Left colon (tissue), 2 donors: ENCODE results near the gene YIPF1. TPM values are rescaled to one million over a fixed set of nuclear protein-coding genes. Genes with fewer than 3 reads are reported as not detected.
A peak's percentile ranks its signal among the peaks of the same experiment; 100 is the strongest.
"Not testable (repeated sequence)": the region's sequence is repeated elsewhere in the genome, so short reads cannot be mapped to it uniquely, and the experiment has no call there.

Source experiments
- ATAC-seq: fragments of 200-7000 bp; cut with Tn5 transposase; one replicate; pipeline ENCODE4 v1.9.1; 2020; ENCODE audit warnings: mild to moderate bottlenecking, moderate library complexity
- DNase-seq, 2 donors: peaks; one replicate each; pipeline ENCODE4 v3.0.0-alpha.2; 2020
- intact Hi-C, 2 donors: fragments of 100-400 bp; cut with DNase I in 1 of 2; cut with micrococcal nuclease in 1 of 2; formaldehyde crosslinking; loops; one replicate each; pipeline versions ENCODE4 v1.11.2 to v1.14.0; 2022; cut with DNase I, micrococcal nuclease
- total RNA-seq, 2 donors: library from RNA; stranded (reverse); fragmentation: NEBNext Ultra II Directional; extraction: Animal tissue kit (Norgen Biotek cat#: 25700); gene quantifications; one replicate each; pipeline ENCODE4 v1.2.1, GENCODE V29; 2021
- donor health status: DM: no; HTN: no; CAD: no.
- donor health status: DM: yes; HTN: yes; CAD: no.

Gene YIPF1
- total RNA-seq, 2 donors from 2014 or later, result 28.7 to 35.2 TPM

DNA sequence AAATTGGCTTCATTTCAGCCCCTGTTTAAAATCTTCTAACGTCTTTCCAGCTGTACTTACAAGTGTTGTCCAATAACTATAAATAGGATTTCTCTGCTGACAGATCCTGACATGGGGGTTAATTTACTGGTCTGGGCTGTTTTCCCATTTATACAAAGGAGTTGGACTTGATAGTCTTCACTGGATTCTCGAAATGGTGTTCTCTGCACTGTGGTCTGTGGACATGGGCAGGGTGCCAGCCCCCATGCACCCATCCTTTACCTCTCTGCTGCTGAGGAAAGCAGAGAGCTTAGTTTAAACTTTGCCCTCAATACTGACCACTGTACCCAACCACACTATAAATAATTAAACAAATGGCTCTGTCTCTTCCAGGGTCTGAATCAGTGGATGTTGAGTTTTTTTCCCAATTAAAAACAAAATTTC, 9.6 kb upstream of the YIPF1 start:
- intact Hi-C loops, result no loop called here
- DNase-seq (peak in 1 of 2 donors; percentile 54), ATAC-seq (peak; percentile 56)

DNA sequence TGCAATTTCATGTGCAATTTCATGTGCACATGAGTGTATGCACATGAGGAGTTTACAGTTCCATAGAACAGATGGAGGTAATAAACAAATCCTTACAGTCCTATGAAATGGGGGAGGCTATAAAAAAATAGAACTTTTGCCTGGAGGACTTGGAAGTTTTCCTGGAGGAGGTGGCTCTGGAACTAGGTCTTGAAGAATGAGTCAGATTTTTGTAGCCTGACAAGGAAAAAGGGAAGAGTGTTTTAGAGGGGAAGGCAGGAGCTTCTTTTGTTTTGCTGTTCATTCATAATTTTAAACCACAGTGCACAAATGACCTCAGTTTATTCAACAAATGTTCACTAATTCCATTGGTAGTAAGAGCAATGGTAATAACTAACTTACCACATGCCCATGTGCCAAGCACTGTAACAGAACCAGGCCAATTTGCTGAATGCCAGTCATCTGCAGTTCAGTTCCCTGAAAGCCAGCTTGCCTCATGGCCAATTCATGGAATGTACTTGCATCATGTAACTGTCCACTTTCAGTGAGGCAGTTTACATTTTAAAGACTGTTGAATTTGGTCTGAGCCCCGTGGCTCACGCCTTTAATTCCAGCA, 7.1 kb upstream of the YIPF1 start:
- peak; percentile 86 for ATAC-seq
- intact Hi-C loops, result no loop called here
- no peak for DNase-seq

DNA sequence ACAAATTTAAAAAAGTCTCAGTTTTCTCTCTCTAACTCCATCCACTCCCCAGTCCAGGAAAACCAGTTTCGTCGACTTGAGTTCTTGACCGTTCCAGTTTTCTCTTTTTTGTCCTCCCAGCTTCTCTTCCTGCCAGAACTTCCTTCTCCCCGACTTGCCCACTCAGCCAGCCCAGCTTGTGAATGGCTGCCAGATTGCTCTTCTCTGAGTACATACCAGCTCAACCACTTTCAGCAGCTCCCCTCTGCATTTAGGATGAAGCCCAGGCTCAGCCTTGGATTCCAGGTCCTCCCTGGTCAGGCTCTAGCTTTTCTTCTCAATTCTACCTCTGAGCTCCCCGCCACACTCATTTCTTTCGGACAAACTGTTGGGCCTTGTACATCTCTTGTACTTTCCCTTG, 5.8 kb upstream of the YIPF1 start:
- intact Hi-C loops, result no loop called here
- DNase-seq (no peak), ATAC-seq (no peak)

DNA sequence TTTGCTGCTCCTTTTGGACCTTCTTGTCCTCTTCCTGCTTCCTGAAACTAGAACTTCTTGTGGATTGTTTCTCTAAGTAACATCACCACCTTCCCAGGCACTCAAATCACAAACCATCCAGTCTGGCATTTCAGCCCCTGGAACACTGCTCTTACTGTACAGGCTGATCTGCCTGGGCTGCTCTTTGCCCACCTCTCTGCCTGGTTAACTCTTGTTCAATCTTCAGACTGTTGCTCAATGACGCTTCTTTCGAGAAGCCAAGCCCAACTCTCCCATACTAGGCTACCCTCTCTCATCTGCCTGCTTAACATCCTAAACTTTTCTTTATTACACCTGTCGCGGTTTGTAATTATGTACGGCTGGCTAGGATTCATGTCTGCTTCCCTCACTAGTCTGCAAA, 5.0 kb upstream of the YIPF1 start:
- DNase-seq (no peak), ATAC-seq (no peak)
- intact Hi-C loops, result no loop called here

GRCh38 chr1:53893999-53894636, 4.5 kb upstream of the YIPF1 start, which contains the start of gene DIO1:
Gene DIO1 (plus strand): TSS chr1:53894187. CDS start chr1:53894211, 24 bp downstream.
- ATAC-seq (peak; percentile 20), DNase-seq (no peak)
- intact Hi-C loops, result no loop called here

- ATAC-seq, result no peak
- peak in 1 of 2 donors; percentile 31 for DNase-seq
- intact Hi-C loops, result no loop called here
Observed at GRCh38 chr1:53892911-53893310, 3.3 kb upstream of the YIPF1 start.

GRCh38 chr1:53891678-53892077, 2.1 kb upstream of the YIPF1 start:
- DNase-seq (no peak), ATAC-seq (no peak)
- intact Hi-C loops, result no loop called here

DNA sequence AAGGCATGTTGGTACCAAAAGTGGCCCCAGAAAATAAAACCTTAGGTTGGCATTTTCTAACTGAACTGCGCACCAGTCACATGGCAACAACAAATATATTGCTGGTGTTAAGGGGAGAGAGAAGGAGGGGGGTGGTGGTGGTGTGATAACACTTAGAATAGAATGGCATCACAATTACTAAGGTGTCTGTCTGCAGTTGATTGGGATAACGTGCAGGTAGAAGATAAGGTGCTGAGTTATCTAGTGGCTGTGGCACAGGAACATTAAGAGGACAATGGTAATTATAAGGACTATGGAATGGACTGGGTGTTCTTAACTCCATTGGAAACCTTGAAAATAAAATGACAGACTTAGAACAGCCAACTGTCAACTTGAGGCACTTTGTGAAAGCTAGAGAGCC, 1.4 kb upstream of the YIPF1 start:
- ATAC-seq (no peak), DNase-seq (no peak)
- intact Hi-C loops, result no loop called here

DNA sequence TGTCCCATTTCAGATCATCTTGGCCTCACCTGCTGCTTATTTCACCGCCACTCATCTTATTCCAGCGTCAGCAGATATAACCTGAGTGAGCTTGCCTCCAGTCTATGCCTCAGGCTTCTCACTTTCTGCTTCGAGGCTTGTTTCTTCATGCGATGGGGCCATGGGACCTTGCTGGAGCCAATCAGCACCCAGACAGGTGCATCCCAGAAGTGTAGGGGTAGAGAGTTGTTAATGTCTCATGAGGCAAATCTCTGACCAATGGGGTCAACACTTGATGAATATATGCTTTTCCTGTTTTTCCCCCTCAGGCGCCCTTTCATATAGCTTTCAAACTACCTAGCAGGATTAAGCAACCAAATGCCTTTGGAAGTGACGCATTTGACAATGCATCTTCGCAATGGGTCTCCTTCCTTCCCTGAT, 935 bp upstream of the YIPF1 start:
- no peak for DNase-seq
- intact Hi-C loops, result no loop called here
- ATAC-seq, result no peak

DNA sequence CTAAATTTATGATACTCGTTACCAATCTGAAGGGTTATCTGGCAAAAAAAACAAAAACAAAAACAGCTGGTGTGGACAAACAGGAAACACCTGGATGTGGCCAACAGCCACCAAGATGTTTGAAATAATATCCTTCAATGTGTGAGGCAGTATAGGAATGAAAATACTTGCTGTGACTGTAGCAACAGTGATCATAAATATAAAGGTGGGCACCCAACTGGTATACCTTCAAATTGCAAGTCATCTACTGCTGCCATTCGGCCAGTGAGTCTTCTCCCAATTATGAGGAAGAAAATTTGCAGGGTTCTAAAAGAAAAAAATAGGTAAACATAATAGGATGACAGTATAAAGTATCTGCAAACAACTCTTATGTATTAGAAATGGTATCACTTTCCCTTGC, 916 bp downstream of the YIPF1 start:
- ATAC-seq (no peak), DNase-seq (no peak)
- intact Hi-C loops, result no loop called here

DNA sequence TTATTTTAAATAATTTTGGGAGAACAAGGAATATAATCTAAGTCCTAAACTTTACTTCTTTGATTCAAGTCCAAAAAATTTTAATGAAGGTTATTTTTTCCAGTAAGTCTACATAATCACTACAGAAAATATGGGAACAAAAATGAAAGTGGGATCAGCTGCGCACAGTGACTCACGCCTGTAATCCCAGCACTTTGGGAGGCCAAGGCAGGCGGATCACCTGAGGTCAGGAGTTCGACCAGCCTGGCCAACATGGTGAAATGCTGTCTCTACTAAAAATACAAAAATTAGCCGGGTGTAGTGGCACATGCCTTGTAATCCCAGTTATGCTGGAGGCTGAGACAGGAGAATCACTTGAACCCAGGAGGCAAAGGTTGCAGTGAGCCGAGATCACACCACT, 6.0 kb downstream of the YIPF1 start:
- ATAC-seq, DNase-seq, intact Hi-C loops: not testable (repeated sequence)

DNA sequence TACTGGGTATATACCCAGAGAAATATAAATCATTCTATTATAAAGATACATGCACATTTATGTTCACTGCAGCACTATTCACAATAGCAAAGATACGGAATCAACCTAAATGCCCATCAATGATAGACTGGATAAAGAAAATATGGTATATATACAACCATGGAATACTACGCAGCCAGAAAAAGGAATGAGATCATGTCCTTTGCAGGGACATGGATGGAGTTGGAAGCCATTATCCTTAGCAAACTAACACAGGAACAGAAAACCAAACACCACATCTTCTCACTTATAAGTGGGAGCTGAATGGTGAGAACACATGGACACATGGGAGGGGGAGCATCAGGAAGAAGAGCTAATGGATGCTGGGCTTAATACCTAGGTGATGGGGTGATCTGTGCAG, 7.7 kb downstream of the YIPF1 start:
- intact Hi-C loops, ATAC-seq, DNase-seq: not testable (repeated sequence)

GRCh38 chr1:53878492-53879105, 11.0 kb downstream of the YIPF1 start:
- peak; percentile 42 for ATAC-seq
- intact Hi-C loops, result no loop called here

DNA sequence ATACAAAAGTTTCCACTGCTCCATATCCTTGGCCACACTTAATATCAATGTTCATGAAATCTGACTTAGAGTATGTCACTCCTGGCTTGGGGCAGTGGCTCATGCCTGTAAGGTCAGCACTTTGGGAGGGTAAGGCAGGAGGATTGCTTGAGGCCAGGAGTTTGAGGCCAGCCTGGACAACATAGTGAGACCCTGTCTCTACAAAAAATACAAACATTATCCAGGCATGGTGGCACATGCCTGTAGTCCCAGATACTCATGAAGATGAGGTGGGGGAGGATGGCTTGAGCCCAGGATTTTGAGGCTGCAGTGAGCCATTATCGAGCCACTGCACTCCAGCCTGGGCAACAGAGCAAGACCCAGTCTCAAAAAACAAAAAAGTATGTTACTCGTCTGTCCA, 14.4 kb downstream of the YIPF1 start:
- DNase-seq, ATAC-seq, intact Hi-C loops: not testable (repeated sequence)

More at GRCh38 chr1:53878492-53879105, 11.0 kb downstream of the YIPF1 start:
- DNase-seq, result no peak

DNA sequence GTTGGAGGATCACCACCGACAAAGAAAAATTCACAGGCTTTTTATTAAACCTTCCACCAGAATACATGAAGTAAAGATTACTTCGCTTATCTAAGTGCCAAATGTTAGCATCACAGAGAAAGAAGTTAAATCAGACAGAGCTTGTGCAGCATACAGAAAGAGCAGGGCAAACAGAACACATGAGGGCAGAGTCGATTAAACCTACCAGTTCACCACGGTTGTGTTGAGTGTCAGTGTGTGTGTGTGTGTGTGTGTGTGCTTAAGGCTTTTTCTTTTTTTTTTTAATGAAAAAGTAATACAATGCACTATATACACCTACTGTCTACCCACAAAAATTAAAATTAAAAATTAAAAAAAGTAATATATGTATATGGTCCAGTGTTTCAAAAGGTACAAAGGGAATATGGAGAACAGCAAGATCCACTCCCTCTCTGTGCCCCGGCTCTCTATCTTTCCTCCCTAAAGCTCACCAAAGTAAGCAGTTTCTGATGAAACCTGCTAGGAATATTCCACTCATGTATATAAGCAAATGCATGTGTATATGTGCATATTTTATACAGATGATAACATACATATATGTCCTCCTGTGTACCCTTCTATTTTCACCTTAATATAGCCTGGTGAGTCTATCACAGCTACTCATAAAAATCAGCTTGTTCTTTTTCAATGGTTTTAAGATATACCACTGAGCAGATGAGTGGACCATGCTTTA, 17.7 kb downstream of the YIPF1 start:
- DNase-seq, result no peak

GRCh38 chr1:53871221-53871620, 18.4 kb downstream of the YIPF1 start:
- DNase-seq (no peak), ATAC-seq (no peak)
- intact Hi-C loops, result loop anchor here in 1 of 2 donors (5.0 kb wide), 1 partner anchor 91 kb away; no protein-coding TSS in a partner anchor

More for the DNA sequence above, 17.7 kb downstream of the YIPF1 start:
- intact Hi-C loops, result loop anchor here in 1 of 2 donors (5.0 kb wide), 1 partner anchor 90 kb away; no protein-coding TSS in a partner anchor
- ATAC-seq, result no peak

DNA sequence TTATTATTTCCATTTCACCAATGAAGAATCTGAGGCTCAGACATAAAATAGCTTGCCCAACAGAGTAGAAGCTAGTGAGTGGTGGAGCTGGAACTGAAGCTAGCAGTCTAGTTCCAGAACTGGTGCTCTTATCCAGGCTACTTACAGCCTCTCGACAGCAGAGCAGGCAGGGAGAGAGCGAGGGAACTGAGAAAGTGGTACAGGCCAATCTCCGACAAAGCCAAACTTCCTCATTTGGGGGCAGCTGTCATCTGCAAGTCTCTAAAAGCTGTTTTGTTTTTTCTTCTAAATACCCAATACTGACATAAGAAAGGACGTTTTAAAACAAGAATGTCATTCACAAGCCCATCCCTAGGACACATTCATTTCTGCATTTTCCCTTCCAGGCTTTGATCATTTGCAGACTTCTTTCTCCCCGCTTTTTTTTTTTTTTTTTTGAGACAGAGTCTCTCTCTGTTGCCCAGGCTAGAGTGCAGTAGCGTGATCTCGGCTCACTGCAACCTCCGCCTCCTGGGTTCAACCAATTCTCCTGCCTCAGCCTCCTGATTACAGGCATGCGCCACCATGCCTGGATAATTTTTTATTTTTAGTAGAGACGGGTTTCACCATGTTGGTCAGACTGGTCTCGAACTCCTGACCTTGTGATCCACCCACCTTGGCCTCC, 20.0 kb downstream of the YIPF1 start:
- ATAC-seq (no peak), DNase-seq (no peak)
- intact Hi-C loops, result loop anchor here in 1 of 2 donors (5.0 kb wide), 1 partner anchor 93 kb away; no protein-coding TSS in a partner anchor

DNA sequence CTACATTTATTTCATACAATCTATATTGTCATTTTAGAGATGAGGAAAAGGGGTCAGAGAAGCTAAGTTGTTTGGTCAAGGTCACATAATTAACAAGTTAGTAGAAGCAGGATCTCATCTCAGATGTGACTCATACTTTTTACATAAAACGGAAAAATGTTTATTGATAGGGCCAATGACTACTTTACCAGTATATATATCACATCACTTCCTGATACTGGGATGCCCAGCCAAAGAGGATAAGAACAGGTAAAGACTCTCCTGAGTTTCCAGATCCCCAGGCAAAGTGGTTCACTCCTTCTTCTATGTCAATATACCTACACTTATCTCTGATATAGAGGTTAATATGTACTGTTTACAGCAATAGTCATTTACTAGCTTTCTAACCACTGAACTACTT, 21.0 kb downstream of the YIPF1 start:
- ATAC-seq (peak; percentile 89), DNase-seq (no peak)
- intact Hi-C loops, result no loop called here

DNA sequence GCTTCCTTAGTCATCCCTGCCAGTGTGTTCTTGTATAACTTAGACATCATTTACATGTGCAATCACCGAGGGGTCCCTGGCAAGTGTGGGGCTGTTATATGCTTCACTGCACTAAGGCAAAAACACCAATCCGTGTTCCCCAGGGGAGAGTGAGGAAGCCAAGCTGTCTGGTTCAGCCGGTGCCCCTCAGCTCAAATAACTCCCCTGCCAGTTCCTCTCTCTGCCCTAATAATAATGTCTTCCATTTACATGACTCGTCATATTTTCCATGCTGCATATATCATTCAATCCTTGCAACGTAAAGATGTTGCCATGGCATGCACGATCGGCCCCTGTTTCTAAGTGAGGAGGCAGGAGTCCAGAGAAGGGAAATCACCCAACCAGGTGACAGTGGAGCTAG, 27.1 kb downstream of the YIPF1 start:
- no peak for DNase-seq
- no peak for ATAC-seq
- intact Hi-C loops, result no loop called here
